OCI-LY3 (cell line): ENCODE data around the gene FGF16.
A peak's percentile ranks its signal among the peaks of the same experiment; 100 is the strongest.

Source experiments
- H2AFZ ChIP-seq: fragments of 200-600, 300-600 bp; shearing (Covaris generic); 2 replicates; pipeline ENCODE4 v1.6.0; 2014; ENCODE audit warnings: antibody characterized with exemption, low read depth, low read length
- H3K27ac ChIP-seq: fragments of 200-600, 300-600 bp; sonication (generic); 2 replicates; pipeline ENCODE4 v1.5.1; 2014; ENCODE audit warnings: mild to moderate bottlenecking, low read length, moderate library complexity, mixed read lengths
- H3K27me3 ChIP-seq: fragments of 200-600, 300-600 bp; sonication (generic); 2 replicates; pipeline ENCODE4 v1.6.1; 2014; ENCODE audit warnings: low read depth, low read length, mixed read lengths
- H3K36me3 ChIP-seq: fragments of 200-600, 300-600 bp; sonication (generic); replicated peaks from 2 replicates; pipeline ENCODE3; 2014; ENCODE audit warnings: low read depth, low read length, mixed read lengths
- H3K4me1 ChIP-seq: fragments of 300-600, 200-600 bp; sonication (generic); 2 replicates; pipeline ENCODE4 v1.6.1; 2014; ENCODE audit warnings: low read length, mixed read lengths
- H3K4me2 ChIP-seq: fragments of 200-600, 300-600 bp; sonication (generic); 2 replicates; pipeline ENCODE4 v1.6.1; 2014; ENCODE audit warnings: low read length, mixed read lengths
- H3K4me3 ChIP-seq: fragments of 300-600, 200-600 bp; sonication (generic); 2 replicates; pipeline ENCODE4 v1.5.1; 2014; ENCODE audit warnings: antibody characterized with exemption, mild to moderate bottlenecking, low read length, moderate library complexity
- H3K79me2 ChIP-seq: fragments of 300-600, 200-600 bp; shearing (Covaris generic); 2 replicates; pipeline ENCODE4 v1.6.1; 2014; ENCODE audit warnings: mild to moderate bottlenecking, low read length, mixed read lengths
- H3K9ac ChIP-seq: fragments of 300-600, 200-600 bp; shearing (Covaris generic); 2 replicates; pipeline ENCODE4 v1.6.0; 2014; ENCODE audit warnings: mild to moderate bottlenecking, low read length, moderate library complexity
- H3K9me3 ChIP-seq: fragments of 200-600, 300-600 bp; shearing (Covaris generic); 2 replicates; pipeline ENCODE4 v1.6.1; 2014; ENCODE audit warnings: low read length, mixed read lengths; ENCODE audit not compliant: insufficient read depth
- H4K20me1 ChIP-seq: fragments of 200-600, 300-600 bp; sonication (generic); 2 replicates; pipeline ENCODE4 v1.6.1; 2016; ENCODE audit warnings: low read length, mixed read lengths; ENCODE audit not compliant: insufficient read depth
- EZH2phosphoT487 ChIP-seq: fragments of 200-600 bp; shearing (Covaris generic); IDR thresholded peaks from 2 replicates; pipeline ENCODE4 v1.6.1; 2018; ENCODE audit warnings: antibody characterized with exemption, mixed run types, low read depth
- TF ChIP-seq, protein P1 (sequence below): fragments of 200-600, 300-600 bp; sonication (generic); IDR thresholded peaks from 2 replicates; pipeline ENCODE4 v1.5.1; 2014; ENCODE audit warnings: antibody characterized with exemption, low read length, low read depth

FGF16 gene

DNA sequence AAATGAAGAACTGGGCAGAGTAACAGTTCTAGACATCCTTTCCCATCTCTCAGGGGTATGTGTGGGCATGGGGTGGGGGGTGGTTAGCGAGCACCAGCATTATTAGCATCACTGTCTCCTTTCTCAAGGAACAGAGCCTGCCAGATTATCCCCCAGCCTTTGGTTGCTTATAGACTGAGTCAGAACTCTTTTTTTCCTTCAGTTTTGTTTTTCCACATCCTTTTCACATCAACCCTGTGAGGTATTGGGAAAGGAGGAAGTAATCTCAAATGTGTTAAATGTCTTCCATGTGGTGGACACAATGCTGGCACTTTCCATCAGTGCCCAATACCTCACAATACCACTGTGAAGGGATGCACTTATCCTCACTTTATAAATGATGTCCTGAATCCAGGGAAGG, 3.1 kb upstream of the FGF16 start:
- Histone ChIP-seq H3K36me3 (no peaks in the 10 kb centered on the region), H3K9me3 (no peaks in the 10 kb centered on the region), H2AFZ (no peak overlapping the region), H3K4me1 (no peaks in the 10 kb centered on the region), H3K4me2 (no peak overlapping the region), H3K79me2 (no peaks in the 10 kb centered on the region), H3K9ac (no peak overlapping the region), H3K4me3 (no peak overlapping the region), H3K27me3 (peaks cover 3% of the 10 kb centered on the region; the same call in 1 of the 2 replicates), H3K27ac (no peak overlapping the region), H4K20me1 (no peaks in the 10 kb centered on the region)
- TF ChIP-seq EZH2phosphoT487, result no peak
- TF ChIP-seq, protein P1, sequence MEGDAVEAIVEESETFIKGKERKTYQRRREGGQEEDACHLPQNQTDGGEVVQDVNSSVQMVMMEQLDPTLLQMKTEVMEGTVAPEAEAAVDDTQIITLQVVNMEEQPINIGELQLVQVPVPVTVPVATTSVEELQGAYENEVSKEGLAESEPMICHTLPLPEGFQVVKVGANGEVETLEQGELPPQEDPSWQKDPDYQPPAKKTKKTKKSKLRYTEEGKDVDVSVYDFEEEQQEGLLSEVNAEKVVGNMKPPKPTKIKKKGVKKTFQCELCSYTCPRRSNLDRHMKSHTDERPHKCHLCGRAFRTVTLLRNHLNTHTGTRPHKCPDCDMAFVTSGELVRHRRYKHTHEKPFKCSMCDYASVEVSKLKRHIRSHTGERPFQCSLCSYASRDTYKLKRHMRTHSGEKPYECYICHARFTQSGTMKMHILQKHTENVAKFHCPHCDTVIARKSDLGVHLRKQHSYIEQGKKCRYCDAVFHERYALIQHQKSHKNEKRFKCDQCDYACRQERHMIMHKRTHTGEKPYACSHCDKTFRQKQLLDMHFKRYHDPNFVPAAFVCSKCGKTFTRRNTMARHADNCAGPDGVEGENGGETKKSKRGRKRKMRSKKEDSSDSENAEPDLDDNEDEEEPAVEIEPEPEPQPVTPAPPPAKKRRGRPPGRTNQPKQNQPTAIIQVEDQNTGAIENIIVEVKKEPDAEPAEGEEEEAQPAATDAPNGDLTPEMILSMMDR, result no peak

GRCh38 chrX:77444545-77444944, 2.6 kb upstream of the FGF16 start:
- no peak overlapping the region for H3K9ac ChIP-seq
- H3K9me3 ChIP-seq, result no peaks in the 10 kb centered on the region
- H3K79me2 ChIP-seq, result no peaks in the 10 kb centered on the region
- H3K36me3 ChIP-seq, result no peaks in the 10 kb centered on the region
- peaks cover 3% of the 10 kb centered on the region; the same call in 1 of the 2 replicates for H3K27me3 ChIP-seq
- no peak overlapping the region for H3K4me2 ChIP-seq
- no peaks in the 10 kb centered on the region for H3K4me1 ChIP-seq
- no peak overlapping the region for H2AFZ ChIP-seq
- TF ChIP-seq, protein P1, result no peak
- H3K4me3 ChIP-seq, result no peak overlapping the region
- H4K20me1 ChIP-seq, result no peaks in the 10 kb centered on the region
- H3K27ac ChIP-seq, result no peak overlapping the region

DNA sequence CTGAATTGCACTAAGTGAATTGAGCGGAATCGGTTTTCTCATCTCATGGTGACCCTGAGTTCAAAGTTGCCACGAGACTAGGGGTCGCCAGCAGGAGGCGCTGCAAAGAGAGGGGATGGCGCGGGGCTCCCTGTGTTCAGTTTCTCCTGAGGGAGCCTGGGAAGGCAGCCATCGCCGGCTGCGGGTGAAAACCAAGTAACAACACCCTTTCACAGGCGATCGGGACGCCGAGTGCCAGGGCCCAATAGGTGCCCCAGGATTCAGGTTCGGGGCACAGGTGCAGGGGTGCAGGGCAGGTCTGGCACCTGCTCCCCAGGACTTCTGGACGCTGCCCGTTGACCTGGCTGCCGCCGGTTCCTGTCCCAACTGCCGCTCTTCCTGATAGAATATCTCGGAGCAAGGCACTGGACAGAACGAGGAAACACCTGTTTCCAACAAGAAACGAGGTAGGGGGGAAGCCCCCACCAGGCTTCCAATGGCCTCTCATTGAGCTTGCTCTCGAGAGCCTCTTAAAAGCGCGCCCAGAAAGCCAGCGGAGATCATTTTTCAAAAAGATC, 1.1 kb upstream of the FGF16 start:
- Histone ChIP-seq H2AFZ (peak overlapping the region; percentile 94), H3K4me3 (peak overlapping the region; percentile 80), H3K4me2 (peak overlapping the region; percentile 92), H3K36me3 (no peaks in the 10 kb centered on the region), H3K27ac (no peak overlapping the region), H3K9ac (peak overlapping the region; percentile 31; the same call in 1 of the 2 replicates), H3K4me1 (peaks cover 4% of the 10 kb centered on the region), H3K9me3 (no peaks in the 10 kb centered on the region), H3K27me3 (peaks cover 3% of the 10 kb centered on the region; the same call in 1 of the 2 replicates), H3K79me2 (no peaks in the 10 kb centered on the region), H4K20me1 (no peaks in the 10 kb centered on the region)
- TF ChIP-seq, protein P1, result peak; percentile 49
- no peak for TF ChIP-seq EZH2phosphoT487

GRCh38 chrX:77447653-77448569, 722 bp downstream of the FGF16 start:
- H3K4me2 ChIP-seq, result no peak overlapping the region
- H3K4me3 ChIP-seq, result no peak overlapping the region
- H3K9me3 ChIP-seq, result no peaks in the 10 kb centered on the region
- no peaks in the 10 kb centered on the region for H4K20me1 ChIP-seq
- no peak overlapping the region for H3K9ac ChIP-seq
- H3K27ac ChIP-seq, result no peak overlapping the region
- no peak overlapping the region for H2AFZ ChIP-seq
- no peaks in the 10 kb centered on the region for H3K36me3 ChIP-seq
- TF ChIP-seq, protein P1, result no peak
- TF ChIP-seq EZH2phosphoT487, result no peak
- H3K79me2 ChIP-seq, result no peaks in the 10 kb centered on the region
- H3K27me3 ChIP-seq, result peaks cover 3% of the 10 kb centered on the region; the same call in 1 of the 2 replicates
- peaks cover 22% of the 10 kb centered on the region for H3K4me1 ChIP-seq
